Hepatocyte (in vitro differentiated cells): ENCODE measurements around the gene PIK3C2B.

Experiments
- CTCF ChIP-seq: fragments of 200-600 bp; sonication (generic); IDR thresholded peaks from 2 replicates; pipeline ENCODE4 v1.5.1; 2016; ENCODE audit warnings: antibody characterized with exemption, mild to moderate bottlenecking; ENCODE audit not compliant: poor library complexity
- EZH2 ChIP-seq: fragments of 200-600 bp; sonication (generic); IDR thresholded peaks from 2 replicates; pipeline ENCODE4 v1.6.1; 2016; ENCODE audit warnings: antibody characterized with exemption, mild to moderate bottlenecking, borderline replicate concordance

DNA sequence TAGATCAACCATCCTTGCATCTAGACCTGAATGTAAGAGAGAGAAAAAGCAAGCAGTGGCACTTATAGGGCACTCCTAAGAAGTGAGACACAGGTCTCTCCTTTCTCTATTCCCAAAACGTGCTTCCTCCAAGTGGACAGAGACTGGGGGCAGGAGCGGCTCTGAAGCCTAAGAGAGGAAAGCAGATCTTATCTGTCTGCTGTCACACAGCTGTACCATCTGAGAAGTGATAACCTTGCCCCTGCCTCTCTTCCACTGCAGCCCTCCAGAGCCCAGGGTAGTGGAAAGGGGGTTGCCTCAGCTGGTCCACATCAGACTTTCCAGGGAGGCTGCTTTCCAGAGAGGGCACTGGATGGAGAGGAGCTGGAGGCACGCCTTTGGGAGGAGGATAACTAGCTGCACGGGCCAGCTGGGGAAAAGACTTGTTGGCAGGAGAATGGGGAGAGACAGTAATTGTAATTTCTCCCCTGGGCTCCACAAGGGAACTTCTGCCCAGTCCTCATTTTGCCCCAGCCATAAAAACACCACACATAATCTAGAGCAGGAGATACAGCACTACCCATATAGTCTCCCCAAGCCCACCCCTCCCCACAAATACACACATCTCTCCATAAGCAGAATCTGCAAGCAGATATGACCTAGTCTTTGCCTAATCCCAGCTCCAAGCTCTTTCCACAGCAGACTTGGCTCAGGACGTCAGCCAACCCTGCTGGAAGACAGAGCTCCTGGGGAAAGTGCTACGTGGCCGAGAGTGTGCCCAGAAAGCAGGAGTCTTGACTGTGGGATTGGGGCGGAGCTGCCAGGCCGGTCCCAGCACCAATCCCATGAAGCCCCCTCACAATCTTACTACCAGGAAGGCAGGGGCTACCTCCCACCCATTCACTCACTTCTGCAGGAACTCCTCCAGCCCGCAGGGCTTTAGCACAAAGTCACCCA lies 31.2 kb downstream of the PIK3C2B start:
- TF ChIP-seq CTCF (no peak), EZH2 (no peak)
